H1 (cell line): ENCODE measurements around the gene CRYBG1. TPM values are rescaled to one million over a fixed set of nuclear protein-coding genes. Genes with fewer than 3 reads are reported as not detected.

Experiments
- CTCF ChIP-seq, 3 experiments: IDR thresholded peaks; 1 replicate in 2 of 3; 2 replicates in 1 of 3; pipeline versions ENCODE4 v1.5.1 to v1.6.1; 2011; ENCODE audit warnings: low read length in 3 of 3, mild to moderate bottlenecking in 3 of 3, inconsistent platforms in 2 of 3, low read depth in 1 of 3, moderate library complexity in 1 of 3; ENCODE audit not compliant: insufficient read depth in 1 of 3; ENCODE audit errors: control extremely low read depth in 1 of 3
- JUND ChIP-seq: IDR thresholded peaks from 2 replicates; pipeline ENCODE4 v1.6.1; 2011; ENCODE audit warnings: mild to moderate bottlenecking, improper control_type of control experiment, low read length
- SIN3A ChIP-seq, 2 experiments: IDR thresholded peaks in 1 of 2; conservative IDR thresholded peaks in 1 of 2; 2 replicates each; pipeline ENCODE4 v1.6.1; 2011 to 2012; ENCODE audit warnings: low read length in 2 of 2, improper control_type of control experiment in 1 of 2, low read depth in 1 of 2, mild to moderate bottlenecking in 1 of 2
- SP1 ChIP-seq: IDR thresholded peaks from 2 replicates; pipeline ENCODE4 v1.6.1; 2011; ENCODE audit warnings: low read depth, low read length
- polyA plus RNA-seq, 7 experiments: library from polyadenylated mRNA; depleted of rRNA in 3 of 7; stranded (reverse) in 5 of 7; unstranded in 2 of 7; fragments of >200 nt in 5 of 7; fragments of 200-250 nt in 2 of 7; gene quantifications; 1 replicate in 5 of 7; 2 replicates in 1 of 7; 4 replicates in 1 of 7; pipeline versions ENCODE4 v1.2.1 to v1.2.3, GENCODE V29; 2011 to 2013; ENCODE audit warnings: missing spikeins in 2 of 7, mixed read lengths in 2 of 7
- total RNA-seq: library from RNA; stranded (reverse); fragmentation: NEBNext Ultra II Directional; extraction: Animal tissue kit (Norgen Biotek cat#: 25700); gene quantifications from 2 replicates; pipeline ENCODE4 v1.2.1, GENCODE V29; 2021

Gene CRYBG1
- total and polyA plus RNA-seq, 2 of the 8 experiments (the other 6 are each of a cell fraction or from before 2014, with no cell fraction given), result 2.2 to 11.6 TPM

GRCh38 chr6:106426250-106426970 is 65.9 kb downstream of the CRYBG1 start (continued):
- TF ChIP-seq SIN3A (conservative IDR thresholded peaks at IDR 0.05 in 1 of 2, IDR thresholded peaks at IDR 0.05 in 1 of 2; ENCODE audit: low read depth in 1 of 2, low read length in 2 of 2) (no peak), JUND (no peak), CTCF (IDR thresholded peaks at IDR 0.05; ENCODE audit: control extremely low read depth in 1 of 3, insufficient read depth in 1 of 3, low read depth in 1 of 3, low read length in 3 of 3) (no peak), SP1 (no peak)
